Lower leg skin (tissue), 4 donors: Measurements from ENCODE around the gene LCN15. TPM values are rescaled to one million over a fixed set of nuclear protein-coding genes. Genes with fewer than 3 reads are reported as not detected.

ENCODE experiments used
- DNase-seq, 2 donors: peaks; one replicate each; pipeline ENCODE4 v3.0.0-alpha.2; 2019; ENCODE audit warnings: low spot score in 2 of 2
- H3K4me3 ChIP-seq: fragments of 200-600 bp; sonication (generic); 2 replicates; pipeline ENCODE4 v1.5.1; 2017; ENCODE audit warnings: mild to moderate bottlenecking, low read depth; ENCODE audit not compliant: poor library complexity, severe bottlenecking
- POLR2A ChIP-seq, 2 donors: fragments of 450-650 bp; IDR thresholded peaks; one replicate each; pipeline ENCODE4 v1.6.1; 2016 to 2017; ENCODE audit warnings: antibody characterized with exemption in 2 of 2, mild to moderate bottlenecking in 1 of 2, moderate library complexity in 1 of 2
- WGBS, 2 donors: methylation state at CpG; one replicate each; pipeline ENCODE4 v1.1.5; 2018; 5-methylcytosine and 5-hydroxymethylcytosine counted together
- intact Hi-C: fragments of 100-400 bp; cut with DNase I; formaldehyde crosslinking; loops from one replicate; pipeline ENCODE4 v1.15.0; 2023; ENCODE audit warnings: low total_unique reads
- total RNA-seq, 4 donors: library from RNA; depleted of rRNA; stranded (reverse); fragments of >200 nt; gene quantifications; one replicate each; pipeline ENCODE4 v1.1.0, GENCODE V29; 2016
- TF ChIP-seq, protein P1 (sequence below), 3 donors: fragments of 450-650 bp; IDR thresholded peaks; one replicate each; pipeline ENCODE4 v1.5.1; 2016; ENCODE audit warnings: antibody characterized with exemption in 3 of 3, mild to moderate bottlenecking in 3 of 3, moderate library complexity in 2 of 3

Gene LCN15
- total RNA-seq, 4 donors from 2014 or later, result not detected

DNA sequence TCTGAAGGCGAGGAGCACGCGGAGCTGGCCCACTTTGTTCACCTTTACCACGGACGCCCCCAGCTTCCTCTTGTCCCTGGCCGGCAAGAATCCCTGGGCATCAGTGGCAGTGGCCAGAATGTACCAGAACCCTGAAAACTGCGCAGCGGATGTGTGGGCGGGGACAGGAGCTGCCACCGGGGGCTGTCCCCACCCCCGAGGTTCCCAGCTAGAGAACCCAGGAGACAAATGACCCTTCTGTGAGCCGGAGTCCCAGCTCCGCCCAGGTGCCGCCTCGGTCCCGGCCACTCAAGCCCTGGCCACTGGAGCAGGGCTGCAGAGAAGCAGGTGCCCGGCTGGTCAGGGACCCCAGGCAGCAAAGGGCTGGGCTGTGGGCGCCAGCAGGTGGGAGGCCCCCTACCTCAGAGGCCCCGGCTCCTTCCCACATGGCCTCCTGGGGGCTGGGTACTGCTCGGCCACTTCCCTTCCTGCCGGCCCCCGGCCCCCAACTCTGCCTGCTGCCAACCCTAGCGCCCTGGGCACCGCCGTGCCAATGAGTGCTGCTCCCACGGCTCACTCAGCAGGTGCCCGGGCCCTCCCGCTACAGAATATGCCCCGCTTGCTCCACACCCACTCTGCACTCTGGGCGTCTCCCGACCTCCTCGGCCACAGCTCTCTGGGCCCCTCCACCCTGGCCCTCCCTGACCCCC, 22.3 kb downstream of the LCN15 start:
- intact Hi-C loops, result no loop called here
- no peak overlapping the region for H3K4me3 ChIP-seq
- TF ChIP-seq POLR2A (IDR thresholded peaks at IDR 0.05), result no peak
- TF ChIP-seq, protein P1, sequence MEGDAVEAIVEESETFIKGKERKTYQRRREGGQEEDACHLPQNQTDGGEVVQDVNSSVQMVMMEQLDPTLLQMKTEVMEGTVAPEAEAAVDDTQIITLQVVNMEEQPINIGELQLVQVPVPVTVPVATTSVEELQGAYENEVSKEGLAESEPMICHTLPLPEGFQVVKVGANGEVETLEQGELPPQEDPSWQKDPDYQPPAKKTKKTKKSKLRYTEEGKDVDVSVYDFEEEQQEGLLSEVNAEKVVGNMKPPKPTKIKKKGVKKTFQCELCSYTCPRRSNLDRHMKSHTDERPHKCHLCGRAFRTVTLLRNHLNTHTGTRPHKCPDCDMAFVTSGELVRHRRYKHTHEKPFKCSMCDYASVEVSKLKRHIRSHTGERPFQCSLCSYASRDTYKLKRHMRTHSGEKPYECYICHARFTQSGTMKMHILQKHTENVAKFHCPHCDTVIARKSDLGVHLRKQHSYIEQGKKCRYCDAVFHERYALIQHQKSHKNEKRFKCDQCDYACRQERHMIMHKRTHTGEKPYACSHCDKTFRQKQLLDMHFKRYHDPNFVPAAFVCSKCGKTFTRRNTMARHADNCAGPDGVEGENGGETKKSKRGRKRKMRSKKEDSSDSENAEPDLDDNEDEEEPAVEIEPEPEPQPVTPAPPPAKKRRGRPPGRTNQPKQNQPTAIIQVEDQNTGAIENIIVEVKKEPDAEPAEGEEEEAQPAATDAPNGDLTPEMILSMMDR (IDR thresholded peaks at IDR 0.05), result no peak
- DNase-seq, result no peak
- WGBS, 2 donors, result 18 to 21% methylated on average over 22 to 27 of the region's 32 CpGs

DNA sequence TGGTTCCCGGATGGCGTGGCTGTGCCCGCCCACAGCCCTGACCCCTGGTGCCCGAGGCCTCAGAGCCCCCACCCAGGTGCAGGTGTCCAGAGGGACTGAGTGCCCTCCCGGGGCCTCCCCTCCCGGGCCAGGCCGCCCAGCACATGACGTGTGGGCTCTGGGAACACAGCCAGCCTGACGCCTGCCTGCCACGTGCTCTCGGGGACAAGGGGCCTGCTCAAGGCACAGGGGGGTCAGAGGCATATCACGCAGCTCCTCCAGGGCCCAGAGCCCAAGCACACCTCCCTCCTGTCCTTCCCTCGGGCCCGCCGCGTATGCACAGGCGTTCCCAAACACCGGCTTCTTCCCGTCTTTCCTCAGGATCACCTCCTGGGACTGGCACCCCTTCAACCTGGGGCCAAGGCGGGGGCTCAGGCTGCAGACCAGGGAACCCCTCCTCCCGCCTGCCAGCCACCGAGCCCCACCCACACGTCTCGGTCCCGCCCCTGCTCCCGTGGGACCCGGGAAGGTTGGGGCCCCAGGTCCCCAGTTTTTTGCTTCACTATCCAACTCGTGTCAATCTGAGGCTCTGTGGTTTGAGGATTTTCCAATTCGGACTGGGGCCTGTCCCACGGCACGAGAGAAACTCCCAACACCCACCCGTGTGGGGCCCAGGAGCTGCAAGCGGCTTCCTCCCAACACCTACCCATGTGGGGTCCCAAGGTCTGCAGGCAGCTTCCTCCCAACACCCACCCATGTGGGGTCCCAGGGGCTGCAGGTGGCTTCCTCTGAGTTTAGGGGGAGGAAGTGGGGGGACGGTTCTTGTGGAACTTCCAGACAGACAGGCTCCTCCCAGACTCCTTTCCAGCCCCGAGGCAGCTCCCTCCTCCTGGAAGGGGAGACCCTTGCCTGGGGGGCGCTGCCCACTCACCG, 23.1 kb downstream of the LCN15 start:
- intact Hi-C loops, result no loop called here
- TF ChIP-seq POLR2A (IDR thresholded peaks at IDR 0.05), result no peak
- TF ChIP-seq, protein P1 (IDR thresholded peaks at IDR 0.05), result no peak
- no peak overlapping the region for H3K4me3 ChIP-seq
- no peak for DNase-seq
- WGBS, 2 donors, result 9 to 13% methylated on average over 29 of the region's 37 CpGs

DNA sequence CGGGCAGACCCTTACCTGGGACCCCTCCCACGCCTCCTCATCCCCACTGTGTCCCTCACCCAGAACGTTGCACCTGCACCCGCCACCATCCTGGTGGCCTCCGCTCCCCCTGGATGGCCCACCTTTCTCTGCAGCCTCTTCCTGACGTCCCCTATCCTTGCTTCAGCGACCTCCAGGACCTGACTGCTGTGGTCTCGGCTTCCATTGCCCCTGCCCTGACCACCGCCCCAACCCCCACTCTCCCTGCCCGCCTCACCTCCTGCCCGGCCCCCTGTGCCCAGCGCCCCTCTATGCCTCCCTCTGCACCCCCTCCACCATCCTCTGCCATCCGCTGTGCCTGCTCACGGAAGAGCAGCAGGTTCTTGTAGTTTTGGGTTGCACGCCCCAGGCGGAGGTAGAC, 23.8 kb downstream of the LCN15 start:
- no peak overlapping the region for H3K4me3 ChIP-seq
- TF ChIP-seq, protein P1 (IDR thresholded peaks at IDR 0.05), result no peak
- no peak for TF ChIP-seq POLR2A (IDR thresholded peaks at IDR 0.05)
- WGBS, 2 donors, result 75 to 82% methylated on average over 16 of the region's 16 CpGs

DNA sequence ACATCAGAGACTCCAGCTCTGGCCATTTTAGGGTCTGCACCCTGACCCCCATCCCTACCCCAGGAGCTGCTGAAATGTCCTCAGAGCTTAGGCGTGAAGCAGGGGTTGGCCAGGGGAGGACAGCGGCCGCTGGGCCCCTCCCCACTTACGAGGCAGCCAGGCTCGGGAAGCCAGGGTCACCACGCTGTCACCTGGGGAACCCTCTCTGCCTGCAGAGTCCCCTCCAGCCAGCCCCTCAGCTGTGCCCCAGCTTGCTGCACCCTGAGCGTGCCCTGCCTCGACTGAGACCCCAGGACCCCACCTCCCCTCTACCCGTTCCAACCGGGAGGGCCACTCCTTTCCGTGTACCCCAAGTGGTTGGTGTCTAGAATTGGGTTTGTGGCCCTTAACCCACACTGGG, 24.2 kb downstream of the LCN15 start:
- 75 to 82% methylated on average over 8 to 9 of the region's 11 CpGs for WGBS, 2 donors
- H3K4me3 ChIP-seq, result no peak overlapping the region
- DNase-seq, result no peak
- TF ChIP-seq, protein P1 (IDR thresholded peaks at IDR 0.05), result no peak
- no peak for TF ChIP-seq POLR2A (IDR thresholded peaks at IDR 0.05)
- intact Hi-C loops, result no loop called here

More for the DNA sequence above, 23.8 kb downstream of the LCN15 start:
- no peak for DNase-seq
- intact Hi-C loops, result no loop called here

DNA sequence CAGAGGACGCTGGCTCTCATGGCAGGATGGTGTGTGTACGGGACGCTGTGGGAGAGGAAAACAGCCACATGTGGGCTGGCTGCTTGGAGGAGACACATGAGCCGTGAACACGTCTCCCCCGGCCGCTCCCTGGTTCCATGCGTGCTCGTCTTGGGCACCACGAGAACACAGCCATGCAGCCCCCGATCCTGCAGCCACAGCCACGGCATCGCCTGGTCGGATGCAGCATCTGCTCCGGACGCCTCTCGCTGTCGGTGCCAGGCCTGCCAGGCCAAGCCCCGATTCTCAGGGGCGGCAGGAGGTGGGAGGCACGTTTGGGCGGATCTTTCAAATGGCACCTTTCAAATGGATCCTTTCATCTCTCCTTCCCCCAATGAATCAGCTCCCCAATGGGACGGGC, 24.8 kb downstream of the LCN15 start:
- DNase-seq, result no peak
- intact Hi-C loops, result no loop called here
- no peak for TF ChIP-seq POLR2A (IDR thresholded peaks at IDR 0.05)
- TF ChIP-seq, protein P1 (IDR thresholded peaks at IDR 0.05), result no peak
- H3K4me3 ChIP-seq, result no peak overlapping the region
- WGBS, 2 donors, result 77 to 81% methylated on average over 23 of the region's 23 CpGs
